Measurements from ENCODE around the gene GJA10.
"Not testable (repeated sequence)": the region's sequence is repeated elsewhere in the genome, so short reads cannot be mapped to it uniquely, and the experiment has no call there.

The GJA10 gene

GRCh38 chr6:89894169-89894568 is at the start of gene GJA10:
Gene GJA10 (plus strand): TSS chr6:89894469. CDS start chr6:89894469, 0 bp downstream.
- no peak for DNase-seq (ENCODE audit: low read depth)

GRCh38 chr6:89847513-89847912 is 46.8 kb upstream of the GJA10 start:
- DNase-seq (ENCODE audit: low read depth), result not testable (repeated sequence)

- DNase-seq (ENCODE audit: low read depth), result peak; percentile 38
Measured at GRCh38 chr6:89853068-89853467, 41.2 kb upstream of the GJA10 start.

GRCh38 chr6:89858041-89858440 is 36.2 kb upstream of the GJA10 start:
- DNase-seq (ENCODE audit: low read depth), result no peak

- DNase-seq (ENCODE audit: low read depth), result no peak
Measured at GRCh38 chr6:89859744-89860143, 34.5 kb upstream of the GJA10 start.

- DNase-seq (ENCODE audit: low read depth), result no peak
Measured at GRCh38 chr6:89862273-89862672, 32.0 kb upstream of the GJA10 start.

- no peak for DNase-seq (ENCODE audit: low read depth)
Measured at GRCh38 chr6:89862698-89863097, 31.6 kb upstream of the GJA10 start.

- DNase-seq (ENCODE audit: low read depth), result no peak
Measured at GRCh38 chr6:89866024-89866678, 28.1 kb upstream of the GJA10 start.

- DNase-seq (ENCODE audit: low read depth), result no peak
Measured at GRCh38 chr6:89873721-89874120, 20.5 kb upstream of the GJA10 start.

GRCh38 chr6:89874438-89874837 is 19.8 kb upstream of the GJA10 start:
- no peak for DNase-seq (ENCODE audit: low read depth)

- no peak for DNase-seq (ENCODE audit: low read depth)
Measured at GRCh38 chr6:89886378-89887120, 7.7 kb upstream of the GJA10 start.

- no peak for DNase-seq (ENCODE audit: low read depth)
Measured at GRCh38 chr6:89887452-89888137, 6.7 kb upstream of the GJA10 start.

GRCh38 chr6:89888138-89888514 is 6.1 kb upstream of the GJA10 start:
- DNase-seq (ENCODE audit: low read depth), result no peak

GRCh38 chr6:89888871-89889270 is 5.4 kb upstream of the GJA10 start:
- DNase-seq (ENCODE audit: low read depth), result no peak

- DNase-seq (ENCODE audit: low read depth), result not testable (repeated sequence)
Measured at GRCh38 chr6:89890845-89891528, 3.3 kb upstream of the GJA10 start.

- not testable (repeated sequence) for DNase-seq (ENCODE audit: low read depth)
Measured at GRCh38 chr6:89892577-89892976, 1.7 kb upstream of the GJA10 start.

- peak; percentile 19 for DNase-seq (ENCODE audit: low read depth)
Measured at GRCh38 chr6:89895276-89895874, 1.1 kb downstream of the GJA10 start.

GRCh38 chr6:89910001-89910901 is 16.0 kb downstream of the GJA10 start:
- not testable (repeated sequence) for DNase-seq (ENCODE audit: low read depth)

- DNase-seq (ENCODE audit: low read depth), result no peak
Measured at GRCh38 chr6:89910902-89911240, 16.6 kb downstream of the GJA10 start.

- DNase-seq (ENCODE audit: low read depth), result no peak
Measured at GRCh38 chr6:89916136-89916920, 22.1 kb downstream of the GJA10 start.

All from non-pigmented ciliary epithelial cell (primary cell).